HepG2 (cell line): Measurements from ENCODE around the gene PCBD1. TPM values are rescaled to one million over a fixed set of nuclear protein-coding genes. Genes with fewer than 3 reads are reported as not detected.

Experiments used
- EZH2 ChIP-seq: conservative IDR thresholded peaks from 2 replicates; pipeline ENCODE4 v1.6.1; 2012; ENCODE audit warnings: mild to moderate bottlenecking, low read depth, low read length, moderate library complexity
- FOXK2 ChIP-seq: fragments of 450-650 bp; IDR thresholded peaks from 2 replicates; pipeline ENCODE4 v1.6.1; 2016
- FOXP4 ChIP-seq: sonication (generic); formaldehyde crosslinking; IDR thresholded peaks from 2 replicates; pipeline ENCODE4 v1.4.0; 2020; ENCODE audit warnings: missing genetic modification reagents
- GLMP ChIP-seq: sonication (generic); formaldehyde crosslinking; IDR thresholded peaks from 2 replicates; pipeline ENCODE4 v1.9.0; 2021; ENCODE audit warnings: missing genetic modification reagents, mild to moderate bottlenecking, borderline replicate concordance
- KDM1A ChIP-seq: IDR thresholded peaks from 2 replicates; pipeline ENCODE4 v1.6.1; 2016; ENCODE audit warnings: missing compliant biosample characterization
- MTF1 ChIP-seq: sonication (generic); formaldehyde crosslinking; IDR thresholded peaks from 2 replicates; pipeline ENCODE4 v1.5.0; 2020; ENCODE audit warnings: missing genetic modification reagents
- NR2F1 ChIP-seq, 2 experiments: fragments of 450-650 bp in 1 of 2; formaldehyde crosslinking in 1 of 2; IDR thresholded peaks; 2 replicates each; pipeline versions ENCODE4 v1.5.0 to v1.6.1; 2016 to 2020; ENCODE audit warnings: mild to moderate bottlenecking in 1 of 2, missing compliant biosample characterization in 1 of 2, missing genetic modification reagents in 1 of 2, moderate library complexity in 1 of 2
- PPARG ChIP-seq: conservative IDR thresholded peaks from 2 replicates; pipeline ENCODE4 v1.6.1; 2016; ENCODE audit warnings: missing biosample characterization, missing genetic modification reagents
- RBM22 ChIP-seq: fragments of 200-400 bp; formaldehyde crosslinking; optimal IDR thresholded peaks from 2 replicates; pipeline ENCODE3; 2017; ENCODE audit warnings: mild to moderate bottlenecking, low read length, moderate library complexity
- SIX4 ChIP-seq: sonication (generic); formaldehyde crosslinking; IDR thresholded peaks from 2 replicates; pipeline ENCODE4 v1.4.0; 2020; ENCODE audit warnings: missing genetic modification reagents
- SKI ChIP-seq: fragments of 450-650 bp; IDR thresholded peaks from one replicate; pipeline ENCODE4 v1.6.1; 2018; ENCODE audit warnings: mild to moderate bottlenecking; ENCODE audit not compliant: partially characterized antibody
- SNRNP70 ChIP-seq: fragments of 200-400 bp; formaldehyde crosslinking; IDR thresholded peaks from 2 replicates; pipeline ENCODE4 v1.6.1; 2017; ENCODE audit warnings: mild to moderate bottlenecking, low read depth, low read length, moderate library complexity
- ZBTB42 ChIP-seq: sonication (generic); formaldehyde crosslinking; IDR thresholded peaks from 2 replicates; pipeline ENCODE4 v1.5.0; 2020; ENCODE audit warnings: mild to moderate bottlenecking, missing genetic modification reagents
- ZNF234 ChIP-seq: sonication (generic); formaldehyde crosslinking; conservative IDR thresholded peaks from 2 replicates; pipeline ENCODE4 v1.5.1; 2020; ENCODE audit warnings: mild to moderate bottlenecking, missing genetic modification reagents
- ZNF331 ChIP-seq: sonication (generic); formaldehyde crosslinking; IDR thresholded peaks from 2 replicates; pipeline ENCODE4 v1.4.0; 2020; ENCODE audit warnings: missing genetic modification reagents
- ZNF792 ChIP-seq: IDR thresholded peaks from 2 replicates; pipeline ENCODE4 v1.6.1; 2016
- ZNF83 ChIP-seq: sonication (generic); formaldehyde crosslinking; IDR thresholded peaks from 2 replicates; pipeline ENCODE4 v1.4.0; 2020; ENCODE audit warnings: missing genetic modification reagents, mild to moderate bottlenecking, borderline replicate concordance
- ZNF879 ChIP-seq: sonication (generic); formaldehyde crosslinking; IDR thresholded peaks from 2 replicates; pipeline ENCODE4 v1.8.1; 2023; ENCODE audit warnings: missing genetic modification reagents
- polyA plus RNA-seq, 8 experiments: library from polyadenylated mRNA; depleted of rRNA in 3 of 8; stranded (reverse) in 7 of 8; unstranded in 1 of 8; fragments of >200 nt; fragmentation: Illumina TruSeq in 4 of 8; extraction: Trizol in 4 of 8; gene quantifications; 2 replicates each; pipeline versions ENCODE4 v1.2.1 to v1.2.3, GENCODE V29; 2011 to 2016; ENCODE audit warnings: low read depth in 4 of 8, missing spikeins in 1 of 8, mixed read lengths in 1 of 8; ENCODE audit not compliant: insufficient read depth in 1 of 8
- total RNA-seq, 5 experiments: library from RNA; depleted of rRNA; stranded (reverse); fragments of >200 nt; fragmentation: Illumina TruSeq; extraction: Trizol; gene quantifications; 2 replicates each; pipeline ENCODE4 v1.2.3, GENCODE V29; 2016; ENCODE audit warnings: low read depth in 1 of 5
- TF ChIP-seq, protein P1 (sequence below): sonication (generic); formaldehyde crosslinking; IDR thresholded peaks from 2 replicates; pipeline ENCODE4 v1.8.1; 2023; ENCODE audit warnings: mild to moderate bottlenecking, missing genetic modification reagents

Gene PCBD1
- total and polyA plus RNA-seq, 2 of the 13 experiments (the other 11 are each of a cell fraction or from before 2014, with no cell fraction given): 95.3 to 168 TPM

- no peak for TF ChIP-seq ZNF83 (CRISPR knock-in tag)
- TF ChIP-seq SNRNP70: no peak
- TF ChIP-seq KDM1A: no peak
- TF ChIP-seq RBM22: no peak
- TF ChIP-seq SKI: no peak
- TF ChIP-seq GLMP (CRISPR knock-in tag): no peak
- no peak for TF ChIP-seq ZBTB42
- TF ChIP-seq SIX4 (CRISPR knock-in tag): no peak; the same call in 1 of the 2 replicates
- no peak for TF ChIP-seq NR2F1 (CRISPR knock-in tag; IDR thresholded peaks at IDR 0.05)
- no peak for TF ChIP-seq ZNF234 (CRISPR knock-in tag)
- TF ChIP-seq, protein P1, sequence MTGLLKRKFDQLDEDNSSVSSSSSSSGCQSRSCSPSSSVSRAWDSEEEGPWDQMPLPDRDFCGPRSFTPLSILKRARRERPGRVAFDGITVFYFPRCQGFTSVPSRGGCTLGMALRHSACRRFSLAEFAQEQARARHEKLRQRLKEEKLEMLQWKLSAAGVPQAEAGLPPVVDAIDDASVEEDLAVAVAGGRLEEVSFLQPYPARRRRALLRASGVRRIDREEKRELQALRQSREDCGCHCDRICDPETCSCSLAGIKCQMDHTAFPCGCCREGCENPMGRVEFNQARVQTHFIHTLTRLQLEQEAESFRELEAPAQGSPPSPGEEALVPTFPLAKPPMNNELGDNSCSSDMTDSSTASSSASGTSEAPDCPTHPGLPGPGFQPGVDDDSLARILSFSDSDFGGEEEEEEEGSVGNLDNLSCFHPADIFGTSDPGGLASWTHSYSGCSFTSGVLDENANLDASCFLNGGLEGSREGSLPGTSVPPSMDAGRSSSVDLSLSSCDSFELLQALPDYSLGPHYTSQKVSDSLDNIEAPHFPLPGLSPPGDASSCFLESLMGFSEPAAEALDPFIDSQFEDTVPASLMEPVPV: no peak
- TF ChIP-seq ZNF792: no peak
- no peak for TF ChIP-seq EZH2
- TF ChIP-seq ZNF331: peak; percentile 81
- TF ChIP-seq MTF1 (CRISPR knock-in tag): no peak
- TF ChIP-seq ZNF879 (CRISPR knock-in tag): no peak
- TF ChIP-seq FOXP4 (CRISPR knock-in tag): no peak
- 0 out of 2 replicates have a peak, but pooled peaks have one; percentile 28 for TF ChIP-seq PPARG
- no peak for TF ChIP-seq FOXK2
Measured at GRCh38 chr10:70834441-70835151, 53.8 kb downstream of the PCBD1 start (continued).
